ENCODE data around the gene MIB1.

MIB1 gene

GRCh38 chr18:21901423-21901945 lies 160.9 kb downstream of the MIB1 start:
- no peak for TF ChIP-seq CTCF (IDR thresholded peaks at IDR 0.05)

- TF ChIP-seq CTCF (IDR thresholded peaks at IDR 0.05) = no peak
These were observed 163.1 kb downstream of the MIB1 start for GRCh38 chr18:21903709-21904108.

GRCh38 chr18:21904856-21905255 lies 164.3 kb downstream of the MIB1 start:
- TF ChIP-seq CTCF (IDR thresholded peaks at IDR 0.05) = no peak

- no peak for TF ChIP-seq CTCF (IDR thresholded peaks at IDR 0.05)
These were observed 166.9 kb downstream of the MIB1 start for GRCh38 chr18:21907451-21907850.

- TF ChIP-seq CTCF (IDR thresholded peaks at IDR 0.05) = no peak
These were observed 168.1 kb downstream of the MIB1 start for GRCh38 chr18:21908711-21909110.

- TF ChIP-seq CTCF (IDR thresholded peaks at IDR 0.05) = no peak
These were observed 170.3 kb downstream of the MIB1 start for GRCh38 chr18:21910906-21911305.

GRCh38 chr18:21911551-21911950 lies 171.0 kb downstream of the MIB1 start:
- no peak for TF ChIP-seq CTCF (IDR thresholded peaks at IDR 0.05)

Data from LNCAP (cell line).